ENCODE measurements around the gene DEGS2.

DNA sequence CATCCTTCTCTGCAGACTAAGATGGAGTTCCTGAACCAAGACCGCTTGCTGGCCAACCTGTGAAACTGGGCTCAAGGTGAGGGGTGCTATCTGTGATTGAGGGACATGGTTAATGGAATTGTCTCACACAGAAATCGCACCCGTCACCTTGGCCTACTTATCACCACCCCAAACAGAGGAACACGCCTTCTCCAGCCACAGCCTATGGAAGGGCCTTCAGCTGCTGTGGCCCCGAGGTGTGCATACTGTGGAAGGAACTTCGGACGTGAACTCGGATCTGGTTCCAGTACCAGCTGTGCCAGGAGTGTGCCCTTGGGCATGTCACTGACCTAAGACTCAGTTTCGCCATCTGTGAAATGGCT lies 49.9 kb downstream of the DEGS2 start:
- no peak for TF ChIP-seq POLR2A (IDR thresholded peaks at IDR 0.05)
- TF ChIP-seq, protein P1, sequence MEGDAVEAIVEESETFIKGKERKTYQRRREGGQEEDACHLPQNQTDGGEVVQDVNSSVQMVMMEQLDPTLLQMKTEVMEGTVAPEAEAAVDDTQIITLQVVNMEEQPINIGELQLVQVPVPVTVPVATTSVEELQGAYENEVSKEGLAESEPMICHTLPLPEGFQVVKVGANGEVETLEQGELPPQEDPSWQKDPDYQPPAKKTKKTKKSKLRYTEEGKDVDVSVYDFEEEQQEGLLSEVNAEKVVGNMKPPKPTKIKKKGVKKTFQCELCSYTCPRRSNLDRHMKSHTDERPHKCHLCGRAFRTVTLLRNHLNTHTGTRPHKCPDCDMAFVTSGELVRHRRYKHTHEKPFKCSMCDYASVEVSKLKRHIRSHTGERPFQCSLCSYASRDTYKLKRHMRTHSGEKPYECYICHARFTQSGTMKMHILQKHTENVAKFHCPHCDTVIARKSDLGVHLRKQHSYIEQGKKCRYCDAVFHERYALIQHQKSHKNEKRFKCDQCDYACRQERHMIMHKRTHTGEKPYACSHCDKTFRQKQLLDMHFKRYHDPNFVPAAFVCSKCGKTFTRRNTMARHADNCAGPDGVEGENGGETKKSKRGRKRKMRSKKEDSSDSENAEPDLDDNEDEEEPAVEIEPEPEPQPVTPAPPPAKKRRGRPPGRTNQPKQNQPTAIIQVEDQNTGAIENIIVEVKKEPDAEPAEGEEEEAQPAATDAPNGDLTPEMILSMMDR (IDR thresholded peaks at IDR 0.05): no peak

Measured in body of pancreas (tissue), 4 donors.